ENCODE results near the gene RPS6KL1.

Gene RPS6KL1, protein sequence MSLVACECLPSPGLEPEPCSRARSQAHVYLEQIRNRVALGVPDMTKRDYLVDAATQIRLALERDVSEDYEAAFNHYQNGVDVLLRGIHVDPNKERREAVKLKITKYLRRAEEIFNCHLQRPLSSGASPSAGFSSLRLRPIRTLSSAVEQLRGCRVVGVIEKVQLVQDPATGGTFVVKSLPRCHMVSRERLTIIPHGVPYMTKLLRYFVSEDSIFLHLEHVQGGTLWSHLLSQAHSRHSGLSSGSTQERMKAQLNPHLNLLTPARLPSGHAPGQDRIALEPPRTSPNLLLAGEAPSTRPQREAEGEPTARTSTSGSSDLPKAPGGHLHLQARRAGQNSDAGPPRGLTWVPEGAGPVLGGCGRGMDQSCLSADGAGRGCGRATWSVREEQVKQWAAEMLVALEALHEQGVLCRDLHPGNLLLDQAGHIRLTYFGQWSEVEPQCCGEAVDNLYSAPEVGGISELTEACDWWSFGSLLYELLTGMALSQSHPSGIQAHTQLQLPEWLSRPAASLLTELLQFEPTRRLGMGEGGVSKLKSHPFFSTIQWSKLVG

DNA sequence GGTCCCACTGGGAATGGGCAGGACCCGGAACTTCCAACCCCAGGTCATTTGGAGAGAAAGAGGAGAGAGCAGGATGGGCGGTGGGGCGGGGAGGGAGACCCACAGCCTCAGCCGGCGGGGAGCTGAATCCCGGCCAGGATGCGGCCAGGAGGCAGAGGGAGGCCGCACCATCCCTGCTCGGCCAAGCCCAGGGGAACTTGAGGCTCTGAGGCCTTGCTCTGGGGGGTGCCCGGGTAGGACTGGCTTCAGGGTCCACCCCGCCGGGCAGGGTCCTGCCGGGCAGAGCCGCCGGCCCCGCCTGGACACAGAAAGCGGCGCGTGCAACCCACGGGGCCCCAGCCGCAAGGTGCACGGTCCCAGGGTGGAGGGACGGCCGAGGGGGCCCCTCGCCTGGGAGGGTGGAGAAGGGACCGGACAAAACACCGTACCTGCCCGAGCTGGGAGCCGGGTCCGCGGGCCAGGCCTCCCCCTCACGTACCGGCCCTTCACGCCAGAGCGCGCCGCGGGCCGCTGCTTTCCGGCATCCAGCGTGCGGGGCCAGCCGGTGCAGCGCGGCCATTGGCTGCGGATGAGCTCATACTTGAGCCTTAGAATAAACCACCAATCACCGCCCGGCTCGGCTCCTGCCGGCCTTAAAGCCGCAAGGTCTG is at the start of gene RPS6KL1:
Gene RPS6KL1, minus strand, starts transcription at position 509 of the 650 bp plus-strand sequence. CDS start 1,719 bp downstream, outside the sequence.
- DNase-seq (ENCODE audit: low spot score) = peak; percentile 96

DNA sequence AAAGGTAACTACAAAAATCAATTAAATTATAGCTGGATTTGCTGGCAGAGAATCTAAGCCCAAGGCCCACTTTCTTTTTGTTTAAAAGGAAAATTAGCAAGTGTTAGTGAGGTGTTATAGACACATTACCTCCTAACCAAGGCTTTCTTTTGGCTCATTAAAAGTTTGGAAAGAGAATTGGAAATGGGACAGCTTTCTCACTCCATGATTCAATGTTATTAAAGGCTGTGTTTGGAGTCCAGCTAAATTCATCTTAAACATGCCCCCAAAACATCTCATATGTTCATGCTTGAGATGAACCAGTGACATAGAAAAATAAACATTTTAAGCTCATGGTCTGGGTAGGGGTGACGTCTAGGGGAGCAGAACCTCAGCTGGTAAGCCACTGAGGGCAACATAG is 45.8 kb upstream of the RPS6KL1 start:
- no peak for DNase-seq (ENCODE audit: low spot score)

DNA sequence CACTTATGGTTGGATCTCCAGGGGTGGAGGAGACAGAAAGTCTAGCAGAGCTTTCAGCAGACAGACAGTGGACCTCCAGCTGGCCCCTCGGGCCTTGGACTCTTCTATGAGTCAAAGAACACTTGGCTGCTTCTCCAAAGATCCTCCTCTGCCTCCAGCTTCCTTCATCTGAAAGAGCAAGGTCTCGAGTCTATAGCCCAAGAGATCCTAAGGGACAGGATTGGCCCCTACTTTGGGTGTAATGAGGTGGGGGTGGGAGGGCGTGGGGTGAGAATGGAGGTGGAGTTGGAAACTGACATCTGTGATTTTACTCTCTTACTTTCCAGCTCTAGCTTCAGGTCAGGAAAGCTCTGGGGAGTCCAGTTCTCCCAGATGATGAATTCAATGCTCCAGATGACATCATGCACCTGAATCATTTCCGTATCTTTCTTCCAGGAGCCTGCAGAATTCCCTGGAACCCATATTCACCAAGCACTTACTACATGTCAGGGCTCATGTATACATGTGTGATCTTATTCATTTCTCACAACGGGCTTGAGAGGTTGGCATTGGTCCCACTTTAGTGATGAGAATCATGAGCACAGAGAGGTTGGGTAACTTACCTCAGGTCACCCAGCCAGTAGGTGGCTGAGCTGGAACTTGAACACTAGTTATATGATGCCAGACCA is 42.6 kb upstream of the RPS6KL1 start:
- DNase-seq (ENCODE audit: low spot score) = no peak

DNA sequence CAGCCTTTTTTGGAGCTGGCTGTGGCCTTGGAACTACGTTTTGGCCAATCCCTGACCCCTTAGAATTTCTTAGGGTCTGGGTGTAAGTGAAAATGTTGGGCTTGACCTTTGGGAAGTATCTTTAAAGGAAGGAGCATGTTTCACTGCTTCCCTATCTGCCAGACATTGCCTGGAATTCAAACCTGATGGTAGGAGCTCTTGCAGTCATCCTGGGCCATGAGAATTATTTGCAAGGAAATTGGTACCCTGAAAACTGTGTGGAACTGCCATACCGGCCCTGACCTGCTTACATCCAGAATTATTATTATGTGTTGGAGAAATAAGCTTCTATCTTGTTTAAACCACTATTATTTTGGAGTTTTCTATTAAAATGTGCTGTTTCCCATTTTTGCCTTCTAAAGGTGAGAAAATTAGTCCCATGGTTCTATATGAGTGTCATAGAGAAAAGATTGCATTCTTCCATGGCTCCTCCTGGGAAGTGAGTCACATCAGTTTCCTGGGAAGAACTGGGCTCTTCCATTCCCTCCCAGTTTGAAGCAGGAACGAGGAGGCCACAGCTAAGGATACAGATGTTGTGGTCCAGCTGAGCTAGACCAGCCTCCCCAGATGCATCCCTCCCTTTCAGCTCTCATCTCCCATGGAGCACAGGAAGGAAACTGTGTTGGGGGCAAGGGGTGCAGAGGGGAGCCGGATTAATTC is 41.9 kb upstream of the RPS6KL1 start:
- peak; percentile 45 for DNase-seq (ENCODE audit: low spot score)

DNA sequence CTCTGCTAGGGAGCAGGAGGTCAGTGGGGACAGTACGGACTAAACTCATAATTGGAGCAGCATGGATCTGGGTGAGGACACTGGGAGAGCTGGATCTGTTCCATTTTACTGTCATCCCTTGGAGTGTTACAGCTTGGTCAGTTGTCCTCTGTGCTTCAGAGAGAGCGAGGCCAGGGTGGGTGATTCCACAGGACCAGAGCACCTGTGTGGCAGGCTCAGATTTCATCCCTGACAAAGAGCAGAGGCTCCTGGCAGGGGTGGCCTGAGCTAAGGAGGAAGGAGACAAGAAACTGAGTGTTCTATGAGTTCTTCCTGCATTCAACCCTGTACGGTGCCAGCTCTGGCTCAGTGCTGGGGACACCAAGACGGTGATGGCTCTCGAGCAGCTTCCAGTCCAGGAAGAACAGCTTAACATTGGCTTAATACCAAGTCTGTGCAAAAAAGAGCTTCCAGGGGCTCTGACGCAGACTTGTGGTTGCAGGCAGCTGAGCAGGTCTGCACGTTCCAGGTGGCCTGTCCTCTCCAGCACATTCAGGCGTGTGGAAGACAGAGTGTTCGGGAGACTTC is 40.7 kb upstream of the RPS6KL1 start:
- no peak for DNase-seq (ENCODE audit: low spot score)

DNA sequence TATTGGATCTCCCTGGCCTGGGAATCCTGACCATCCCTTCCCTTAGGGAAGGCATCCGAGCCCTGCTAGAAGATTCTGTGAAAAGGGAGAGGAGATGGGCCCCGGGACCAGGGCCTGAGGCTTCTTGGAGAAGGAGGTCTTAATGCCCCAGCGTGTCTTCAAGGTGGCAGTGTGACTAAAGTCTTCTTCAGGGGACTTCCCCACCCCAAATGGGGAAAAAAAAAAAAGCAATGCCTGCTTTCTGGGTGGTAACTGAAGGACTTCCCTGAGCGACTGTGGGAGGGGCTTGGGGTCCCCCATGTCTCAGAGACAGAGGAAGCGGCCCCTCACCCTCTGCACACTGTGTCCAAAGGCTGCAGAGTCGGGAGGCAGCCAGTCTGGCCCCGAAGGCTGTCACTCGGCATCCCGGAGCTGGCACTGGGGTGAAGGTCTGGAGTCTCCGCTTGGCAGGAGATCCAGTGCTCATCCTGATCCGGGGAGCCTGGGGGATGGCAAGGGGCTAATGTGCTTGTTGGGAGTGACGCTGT is 40.2 kb upstream of the RPS6KL1 start:
- no peak for DNase-seq (ENCODE audit: low spot score)

DNA sequence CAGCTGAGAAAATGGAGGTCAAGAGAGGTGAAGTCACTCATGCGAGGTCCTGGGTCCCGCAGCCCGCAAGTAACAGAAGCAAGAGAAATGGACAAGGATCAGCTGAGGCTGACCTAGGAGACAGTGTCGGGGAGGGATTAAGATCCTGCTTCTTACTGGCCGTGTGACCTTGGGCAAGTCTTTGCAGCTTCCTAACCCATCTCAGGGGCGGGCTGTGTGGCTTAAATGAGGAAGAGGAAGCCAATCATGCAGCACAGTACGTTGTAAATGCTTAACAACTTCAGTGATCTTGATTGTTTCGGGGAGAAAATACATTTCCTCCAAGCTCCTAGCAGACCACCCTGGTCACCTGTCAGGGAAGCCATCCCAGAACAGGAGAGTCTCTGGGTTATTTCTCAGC is 39.4 kb upstream of the RPS6KL1 start:
- DNase-seq (ENCODE audit: low spot score) = no peak

DNA sequence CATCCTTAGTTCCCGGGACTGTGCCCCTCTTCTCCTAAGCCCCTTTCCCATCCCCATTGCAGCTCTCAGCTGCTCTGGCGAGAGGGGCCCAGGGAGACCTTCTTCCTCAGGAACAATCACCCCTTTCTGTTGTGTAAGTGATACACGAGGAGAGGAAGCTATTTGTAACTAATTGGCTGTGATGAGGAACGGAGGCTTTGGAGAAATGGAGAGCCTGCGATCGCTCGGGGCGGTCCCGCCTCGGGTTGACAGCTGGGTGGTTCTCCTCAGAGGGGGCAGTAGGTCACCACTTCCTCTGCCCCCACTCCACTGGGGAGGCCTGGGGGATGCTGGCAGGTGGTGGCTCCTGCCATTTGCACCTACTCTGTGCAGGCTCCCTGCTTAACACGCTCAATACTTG is 39.0 kb upstream of the RPS6KL1 start:
- DNase-seq (ENCODE audit: low spot score) = no peak

DNA sequence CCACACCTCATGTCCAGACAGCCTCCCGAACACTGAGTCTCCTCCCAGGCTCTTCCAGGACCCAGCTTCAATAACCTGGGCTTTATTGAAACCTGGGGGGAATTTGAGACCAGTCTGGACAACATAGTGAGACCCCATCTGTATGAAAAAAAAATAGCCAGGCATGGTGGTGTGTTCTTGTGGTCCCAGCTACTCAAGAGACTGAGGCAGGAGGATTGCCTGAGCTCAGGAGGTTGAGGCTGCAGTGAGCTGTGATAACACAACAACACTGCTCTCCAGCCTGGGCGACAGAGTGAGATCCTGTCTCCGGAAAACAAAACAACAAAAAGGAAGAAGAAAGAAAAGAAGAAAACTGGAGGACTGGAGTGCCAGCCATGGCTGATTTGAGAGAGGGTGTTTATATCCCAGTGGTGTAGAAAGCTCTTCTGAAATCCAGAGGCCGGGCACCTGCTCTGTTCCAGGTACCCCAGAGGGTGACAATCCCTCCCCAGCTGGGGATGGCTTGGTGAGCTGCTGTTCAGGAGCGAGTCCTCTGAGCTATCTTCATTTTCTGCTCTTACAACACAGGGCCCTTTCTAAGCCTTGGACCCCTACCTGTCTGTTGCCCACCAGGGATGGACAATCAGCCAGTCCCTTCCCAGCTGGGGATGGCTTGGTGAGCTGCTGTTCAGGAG is 38.3 kb upstream of the RPS6KL1 start:
- no peak for DNase-seq (ENCODE audit: low spot score)

DNA sequence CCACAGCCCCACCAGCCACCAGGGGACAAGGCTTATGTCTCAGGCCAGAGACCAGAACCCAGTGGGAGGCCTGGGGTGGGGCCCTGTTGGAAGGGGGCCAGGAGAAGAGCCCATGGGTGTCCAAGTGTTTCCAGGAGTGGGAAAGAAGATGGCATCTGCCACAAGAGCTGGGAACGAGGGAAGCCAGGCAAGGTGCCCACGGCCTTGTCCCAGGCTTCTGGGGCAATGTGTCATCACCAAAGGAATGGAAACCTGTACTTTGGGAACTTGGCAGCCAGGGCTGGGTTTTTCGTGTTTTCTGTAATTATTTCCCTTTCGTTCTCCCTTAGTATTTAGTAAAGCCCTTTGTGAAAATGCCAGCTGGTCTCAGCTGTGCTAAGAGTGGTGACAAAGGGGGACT is 37.7 kb upstream of the RPS6KL1 start:
- no peak for DNase-seq (ENCODE audit: low spot score)

DNA sequence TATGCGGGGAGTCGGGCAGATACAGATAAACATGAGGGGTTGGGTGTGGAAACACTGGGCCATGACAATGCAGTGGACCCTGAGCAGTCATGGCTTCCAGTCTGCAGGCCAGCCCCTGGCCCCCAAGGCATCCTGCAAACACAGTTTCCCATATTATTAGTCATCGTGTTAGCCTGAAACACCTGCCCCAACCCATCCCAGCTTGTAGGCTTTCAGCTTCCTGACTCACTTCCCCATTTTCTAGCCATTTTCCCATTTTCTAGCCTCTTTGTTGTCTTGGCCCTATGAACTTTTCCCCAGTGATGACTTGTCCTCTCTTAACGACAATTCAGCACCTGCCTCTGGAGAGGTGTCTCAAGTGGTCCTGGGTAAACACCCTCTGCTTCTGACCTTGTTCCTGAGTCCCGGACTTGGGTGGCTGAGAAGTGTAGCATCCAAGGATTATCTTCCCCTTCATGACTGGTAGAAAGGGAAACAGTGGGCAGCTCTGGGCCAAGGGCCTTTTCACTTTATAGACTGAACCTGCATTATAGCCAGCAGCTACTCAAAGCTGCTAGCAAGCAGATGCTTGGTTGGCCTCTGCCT is 36.6 kb upstream of the RPS6KL1 start:
- no peak for DNase-seq (ENCODE audit: low spot score)

DNA sequence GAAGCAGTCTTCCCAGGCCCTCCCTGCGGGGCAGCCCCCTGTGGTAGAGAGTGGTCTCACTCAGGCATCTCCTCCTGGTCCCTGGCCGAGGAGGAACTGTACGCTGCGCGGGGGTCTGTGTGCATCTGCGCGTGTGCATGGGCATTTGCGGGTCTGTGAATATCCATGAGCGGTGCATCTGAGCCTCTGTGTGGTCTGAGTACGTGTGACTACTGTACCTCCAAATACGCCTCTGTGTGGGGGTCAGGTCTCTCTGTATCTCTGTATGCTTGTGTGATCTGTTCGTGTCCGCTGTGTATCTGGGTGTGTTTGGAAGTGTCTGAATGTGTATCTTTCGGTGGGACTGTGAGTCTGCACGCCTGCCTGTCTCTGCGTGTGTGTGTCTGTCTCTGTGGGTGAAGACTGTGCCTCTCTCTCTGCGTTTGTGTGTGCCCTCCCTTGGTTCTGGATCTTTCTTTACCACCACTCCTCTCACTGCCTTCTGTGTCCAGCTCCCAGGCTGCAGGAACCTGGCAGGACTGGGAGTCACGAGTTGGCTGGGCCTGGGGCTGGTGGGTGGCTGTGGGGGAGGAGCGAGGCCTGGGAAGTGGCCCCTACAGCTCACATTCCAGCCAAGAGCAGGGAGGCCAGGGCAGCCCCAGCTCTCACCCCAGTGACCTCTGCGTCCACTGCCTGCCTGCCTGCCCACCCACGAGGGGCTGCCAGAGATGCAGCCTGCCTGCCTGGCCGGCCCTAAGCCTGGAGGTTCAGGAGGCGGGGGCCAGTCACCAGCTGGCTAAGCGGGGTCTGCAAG is 33.4 kb upstream of the RPS6KL1 start:
- DNase-seq (ENCODE audit: low spot score) = no peak

DNA sequence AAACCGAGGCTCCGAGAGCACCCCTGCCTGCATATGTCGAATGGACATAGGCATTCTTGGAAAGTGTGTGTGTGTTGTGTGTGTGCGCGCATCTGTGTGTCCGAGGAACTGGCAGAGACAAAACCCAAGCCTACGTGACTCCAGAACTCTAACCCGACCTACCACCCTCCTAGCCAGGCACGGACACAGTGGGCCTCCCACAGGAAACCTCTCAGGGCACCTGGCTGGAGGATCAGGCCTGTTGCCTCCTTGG is 32.9 kb upstream of the RPS6KL1 start:
- DNase-seq (ENCODE audit: low spot score) = no peak

DNA sequence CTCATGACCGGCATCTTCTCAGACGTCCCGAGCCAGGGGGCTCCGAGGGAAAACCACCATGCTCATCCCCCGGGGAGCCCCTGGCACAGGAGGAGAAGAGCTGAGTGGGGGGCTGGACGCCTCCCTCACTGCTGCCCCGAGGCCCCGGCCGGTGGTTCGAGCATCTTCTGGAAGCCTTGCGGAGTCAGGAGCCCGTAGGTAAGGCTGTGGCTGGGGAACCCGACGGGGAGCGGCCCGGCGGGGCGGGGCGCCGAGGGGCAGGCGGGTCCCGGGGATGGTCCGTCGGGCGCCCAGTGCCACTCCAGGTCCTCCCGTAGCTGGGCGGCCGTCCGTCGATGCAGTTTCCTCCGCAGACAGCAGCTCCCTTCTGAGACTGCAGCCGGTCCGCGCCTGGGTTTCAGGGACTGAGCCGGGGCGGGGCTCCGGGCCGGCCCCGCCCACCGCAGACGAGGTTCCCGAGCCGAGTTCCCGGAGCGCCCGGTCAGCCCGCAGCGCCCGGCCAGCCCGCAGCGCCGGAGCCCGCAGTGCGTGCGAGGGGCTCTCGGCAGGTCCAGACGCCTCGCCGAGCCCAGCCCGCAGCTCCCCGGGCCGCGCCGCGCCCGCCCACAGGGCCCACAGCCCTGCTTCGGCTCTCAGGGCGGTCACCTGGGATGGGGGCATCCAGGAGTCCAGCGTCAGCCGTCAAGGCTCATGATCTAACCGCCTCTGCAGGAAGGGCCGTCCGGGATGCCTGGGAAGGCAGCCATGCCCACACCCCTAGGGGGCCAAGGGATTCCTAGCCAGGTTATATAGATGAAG is 32.4 kb upstream of the RPS6KL1 start, which contains the start of gene PGF:
Gene PGF, minus strand, starts transcription at position 369 of the 798 bp plus-strand sequence. Its CDS starts 355 bp downstream, at position 14.
- peak; percentile 89 for DNase-seq (ENCODE audit: low spot score)

DNA sequence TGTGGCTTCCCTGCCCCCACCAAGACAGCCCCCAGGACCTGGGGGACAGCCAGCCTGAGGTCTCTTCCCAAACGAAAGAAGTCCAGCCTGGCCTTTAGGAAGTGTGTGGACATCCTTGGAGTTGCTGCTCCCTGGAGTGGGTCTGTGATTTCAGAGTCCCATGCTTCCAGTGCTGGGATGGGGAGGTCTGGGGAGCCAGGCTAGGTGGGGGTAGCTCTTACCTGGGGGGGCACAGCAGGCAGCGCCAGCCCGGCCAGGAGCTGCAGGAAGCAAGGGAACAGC is 31.8 kb upstream of the RPS6KL1 start:
- DNase-seq (ENCODE audit: low spot score) = no peak

DNA sequence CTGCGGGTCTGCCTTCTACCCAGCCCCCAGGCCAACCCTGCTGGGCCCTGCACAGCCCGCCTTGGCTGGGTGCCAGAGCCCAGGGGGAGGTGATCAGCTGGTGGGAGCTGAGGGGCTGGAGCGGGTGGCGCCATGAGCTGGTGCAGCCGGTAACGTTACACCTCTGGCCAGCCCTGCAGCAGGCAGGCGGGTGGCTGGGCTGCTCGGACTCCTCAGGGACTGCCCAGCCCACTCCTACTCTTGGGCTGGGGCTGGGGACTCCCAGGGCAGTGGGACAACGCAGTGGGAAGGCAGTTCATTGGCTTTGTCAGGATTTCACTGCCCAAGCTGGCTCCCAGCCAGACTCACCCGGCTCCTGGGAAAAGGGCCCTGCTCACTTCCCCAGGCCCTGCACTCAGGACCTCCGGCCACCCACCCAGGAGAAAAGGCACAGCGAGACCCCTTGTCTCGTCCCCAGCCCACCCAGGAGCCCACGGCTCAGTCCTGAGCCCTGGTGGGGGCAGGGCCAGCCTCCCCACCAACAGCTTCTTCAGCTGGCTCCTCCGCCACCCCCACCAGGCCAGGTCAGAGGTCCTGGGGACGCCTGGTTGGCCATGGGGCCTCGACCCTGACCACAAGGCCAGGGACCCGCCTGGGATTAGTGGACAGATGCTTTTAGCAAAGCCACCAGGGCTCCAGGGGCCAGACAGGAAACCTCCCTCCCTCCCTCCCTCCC is 31.3 kb upstream of the RPS6KL1 start:
- DNase-seq (ENCODE audit: low spot score) = no peak

DNA sequence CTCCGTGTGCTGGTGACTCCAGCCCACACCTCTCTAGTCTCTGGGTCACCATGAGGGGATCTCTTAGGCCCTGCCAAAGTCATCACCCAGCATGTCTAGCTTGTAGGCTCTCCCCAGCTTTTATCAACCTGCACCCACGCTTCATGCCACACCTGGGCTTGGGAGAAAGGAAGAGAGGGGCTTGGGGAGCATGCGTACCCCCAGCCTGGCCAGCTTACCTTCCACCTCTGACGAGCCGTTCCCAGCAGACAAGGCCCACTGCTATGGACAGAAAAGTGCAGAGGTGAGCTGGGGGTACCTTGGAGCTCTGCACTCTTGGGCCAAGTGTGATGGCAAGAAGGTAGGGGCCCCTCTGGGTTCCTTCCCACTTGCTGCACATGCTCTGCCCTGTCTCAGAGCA is 30.6 kb upstream of the RPS6KL1 start:
- DNase-seq (ENCODE audit: low spot score) = no peak

DNA sequence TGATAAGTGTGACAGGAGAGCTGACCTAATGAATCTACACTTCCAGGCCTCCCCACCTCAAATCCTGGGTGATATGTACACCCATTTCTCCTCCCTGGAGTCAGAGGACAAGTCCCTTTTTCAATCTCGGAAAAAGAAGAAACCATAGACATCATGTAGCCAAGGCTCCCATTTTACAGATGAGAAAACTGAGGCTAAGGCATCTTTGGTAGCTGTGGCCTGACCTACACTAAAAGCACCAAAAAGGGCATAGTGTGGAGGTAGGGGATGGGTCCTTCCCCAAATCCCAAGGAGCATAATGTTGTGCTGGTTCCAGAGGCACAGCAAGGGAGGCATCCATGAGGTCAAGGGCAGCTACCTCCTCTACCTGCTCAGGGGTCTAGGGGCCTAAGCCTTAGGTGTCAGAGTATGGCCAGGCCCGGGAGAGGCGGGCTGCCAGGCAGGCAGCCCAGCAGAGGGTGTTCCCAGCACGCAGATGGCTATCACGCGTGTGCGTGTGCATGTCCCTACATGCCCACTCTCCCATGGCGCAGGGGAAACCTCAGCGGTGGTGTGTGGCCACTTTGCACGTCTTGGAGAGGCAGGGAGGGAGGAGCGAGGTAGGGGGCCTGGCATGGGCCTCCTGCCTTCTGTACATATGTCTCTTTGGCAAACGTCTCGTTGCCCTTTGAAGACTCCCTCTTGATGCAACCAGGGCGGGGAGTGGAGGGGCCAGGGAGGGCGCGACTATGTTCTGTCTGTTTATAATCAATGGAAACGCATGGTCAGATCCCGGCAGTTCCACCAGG is 29.8 kb upstream of the RPS6KL1 start:
- DNase-seq (ENCODE audit: low spot score) = no peak
